OCI-LY1 (cell line): ENCODE results near the gene EIF2B2.

Experiments
- EZH2 ChIP-seq: fragments of 200-600 bp; sonication (generic), shearing (Covaris generic); IDR thresholded peaks from 2 replicates; pipeline ENCODE4 v1.8.0; 2017; ENCODE audit warnings: borderline replicate concordance, mixed run types, mild to moderate bottlenecking, antibody characterized with exemption, low read length, moderate library complexity, mixed read lengths
- TF ChIP-seq, protein P1 (sequence below): fragments of 200-600 bp; sonication (generic), shearing (Covaris generic); IDR thresholded peaks from 2 replicates; pipeline ENCODE4 v1.5.1; 2017; ENCODE audit warnings: mild to moderate bottlenecking, antibody characterized with exemption, low read length, moderate library complexity, mixed read lengths

DNA sequence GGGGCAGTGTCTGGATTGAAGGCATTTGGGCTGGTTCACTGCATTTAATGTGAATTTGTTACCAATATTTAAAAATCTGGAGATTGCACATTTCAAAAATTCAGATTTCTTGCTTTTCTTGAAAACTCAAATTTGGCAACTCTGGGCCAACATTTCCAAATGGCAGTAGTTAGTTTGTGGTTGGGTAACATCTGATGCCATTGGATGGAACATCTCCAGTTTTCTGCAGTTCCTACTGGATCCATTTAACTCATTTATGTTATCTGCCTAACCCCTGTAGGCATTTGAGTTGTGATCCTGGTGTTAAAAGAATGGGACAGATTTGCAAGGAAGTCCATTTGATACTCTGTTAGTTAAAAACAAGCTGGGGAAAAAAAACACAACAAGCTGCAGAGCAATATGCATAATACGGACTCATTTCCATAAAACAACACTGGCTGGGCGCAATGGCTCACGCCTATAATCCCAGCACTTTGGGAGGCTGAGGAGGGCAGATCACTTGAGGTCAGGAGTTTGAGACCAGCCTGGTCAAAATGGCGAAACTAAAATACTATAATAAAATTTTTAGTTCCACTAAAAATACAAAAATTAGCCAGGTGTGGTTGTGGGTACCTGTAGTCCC lies 7.9 kb downstream of the EIF2B2 start:
- TF ChIP-seq, protein P1, sequence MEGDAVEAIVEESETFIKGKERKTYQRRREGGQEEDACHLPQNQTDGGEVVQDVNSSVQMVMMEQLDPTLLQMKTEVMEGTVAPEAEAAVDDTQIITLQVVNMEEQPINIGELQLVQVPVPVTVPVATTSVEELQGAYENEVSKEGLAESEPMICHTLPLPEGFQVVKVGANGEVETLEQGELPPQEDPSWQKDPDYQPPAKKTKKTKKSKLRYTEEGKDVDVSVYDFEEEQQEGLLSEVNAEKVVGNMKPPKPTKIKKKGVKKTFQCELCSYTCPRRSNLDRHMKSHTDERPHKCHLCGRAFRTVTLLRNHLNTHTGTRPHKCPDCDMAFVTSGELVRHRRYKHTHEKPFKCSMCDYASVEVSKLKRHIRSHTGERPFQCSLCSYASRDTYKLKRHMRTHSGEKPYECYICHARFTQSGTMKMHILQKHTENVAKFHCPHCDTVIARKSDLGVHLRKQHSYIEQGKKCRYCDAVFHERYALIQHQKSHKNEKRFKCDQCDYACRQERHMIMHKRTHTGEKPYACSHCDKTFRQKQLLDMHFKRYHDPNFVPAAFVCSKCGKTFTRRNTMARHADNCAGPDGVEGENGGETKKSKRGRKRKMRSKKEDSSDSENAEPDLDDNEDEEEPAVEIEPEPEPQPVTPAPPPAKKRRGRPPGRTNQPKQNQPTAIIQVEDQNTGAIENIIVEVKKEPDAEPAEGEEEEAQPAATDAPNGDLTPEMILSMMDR, result no peak
- TF ChIP-seq EZH2, result no peak
